ENCODE results near the gene APLN. TPM values are rescaled to one million over a fixed set of nuclear protein-coding genes. Genes with fewer than 3 reads are reported as not detected.

The APLN gene
- total RNA-seq, 3 donors from 2014 or later (not counting 1 experiment from before 2014, with no cell fraction given), result 0.07 TPM; not detected in 2

DNA sequence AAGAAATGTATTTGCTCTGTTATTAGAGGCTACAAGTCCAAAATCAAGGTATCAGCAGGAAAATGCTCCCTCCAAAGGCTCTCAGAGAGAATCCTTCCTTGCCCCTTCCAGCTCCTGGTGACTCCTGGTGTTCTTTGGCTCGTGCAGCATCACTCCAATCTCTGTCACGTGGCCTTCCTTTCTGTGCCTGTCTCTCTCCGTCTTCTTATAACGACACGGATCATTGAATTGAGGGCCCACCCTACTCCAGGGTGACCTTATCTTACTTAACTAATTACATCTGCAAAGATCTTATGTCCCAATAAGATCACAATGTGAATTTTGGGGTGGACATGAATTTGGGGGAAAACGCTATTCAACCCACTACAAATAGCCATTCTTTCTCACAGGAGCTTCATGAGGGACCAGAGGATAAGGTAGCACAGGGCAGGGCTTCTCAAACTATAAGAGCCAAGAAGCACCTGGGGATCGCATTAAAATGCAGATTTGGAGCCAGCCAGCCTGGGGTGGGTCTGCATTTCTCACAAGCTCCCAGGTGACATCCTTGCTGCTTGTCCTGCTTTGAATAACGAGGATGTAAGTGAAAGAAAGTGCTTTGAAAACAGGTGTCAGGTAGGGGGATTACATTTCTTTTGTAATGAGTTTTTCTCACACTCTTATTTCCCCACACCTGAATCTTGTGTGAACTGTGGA lies 41.9 kb upstream of the APLN start:
- TF ChIP-seq, protein P1, sequence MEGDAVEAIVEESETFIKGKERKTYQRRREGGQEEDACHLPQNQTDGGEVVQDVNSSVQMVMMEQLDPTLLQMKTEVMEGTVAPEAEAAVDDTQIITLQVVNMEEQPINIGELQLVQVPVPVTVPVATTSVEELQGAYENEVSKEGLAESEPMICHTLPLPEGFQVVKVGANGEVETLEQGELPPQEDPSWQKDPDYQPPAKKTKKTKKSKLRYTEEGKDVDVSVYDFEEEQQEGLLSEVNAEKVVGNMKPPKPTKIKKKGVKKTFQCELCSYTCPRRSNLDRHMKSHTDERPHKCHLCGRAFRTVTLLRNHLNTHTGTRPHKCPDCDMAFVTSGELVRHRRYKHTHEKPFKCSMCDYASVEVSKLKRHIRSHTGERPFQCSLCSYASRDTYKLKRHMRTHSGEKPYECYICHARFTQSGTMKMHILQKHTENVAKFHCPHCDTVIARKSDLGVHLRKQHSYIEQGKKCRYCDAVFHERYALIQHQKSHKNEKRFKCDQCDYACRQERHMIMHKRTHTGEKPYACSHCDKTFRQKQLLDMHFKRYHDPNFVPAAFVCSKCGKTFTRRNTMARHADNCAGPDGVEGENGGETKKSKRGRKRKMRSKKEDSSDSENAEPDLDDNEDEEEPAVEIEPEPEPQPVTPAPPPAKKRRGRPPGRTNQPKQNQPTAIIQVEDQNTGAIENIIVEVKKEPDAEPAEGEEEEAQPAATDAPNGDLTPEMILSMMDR (IDR thresholded peaks at IDR 0.05), result no peak
- 92% methylated on average over 5 of the region's 8 CpGs for WGBS (ENCODE audit: insufficient coverage)
- no peak overlapping the region for H3K27ac ChIP-seq (ENCODE audit: low read length)
- no peaks in the 10 kb centered on the region for H3K27me3 ChIP-seq (ENCODE audit: control insufficient read depth, insufficient read depth, low read length)
- peaks cover 0 to 12% of the 10 kb centered on the region in 2 donors for H3K27me3 Mint-ChIP-seq (ENCODE audit: low read depth in 2 of 2)
- no peaks in the 10 kb centered on the region for H3K36me3 ChIP-seq (ENCODE audit: control insufficient read depth, insufficient read depth, low read length)
- ATAC-seq, result no peak
- no peak overlapping the region for H3K4me3 Mint-ChIP-seq
- H3K4me1 Mint-ChIP-seq, result no peaks in the 10 kb centered on the region
- no peaks in the 10 kb centered on the region for H3K4me1 ChIP-seq (ENCODE audit: control insufficient read depth, insufficient read depth, low read length)
- no peak overlapping the region for H3K27ac Mint-ChIP-seq
- intact Hi-C loops (cut with micrococcal nuclease), result no loop called here
- no peaks in the 10 kb centered on the region for H3K9me3 Mint-ChIP-seq
- no peak overlapping the region for H3K4me3 ChIP-seq (ENCODE audit: low read length)
- DNase-seq, result no peak
- no peaks in the 10 kb centered on the region for H3K36me3 Mint-ChIP-seq
- H3K9me3 ChIP-seq (ENCODE audit: control insufficient read depth, insufficient read depth, low read length), result no peaks in the 10 kb centered on the region

DNA sequence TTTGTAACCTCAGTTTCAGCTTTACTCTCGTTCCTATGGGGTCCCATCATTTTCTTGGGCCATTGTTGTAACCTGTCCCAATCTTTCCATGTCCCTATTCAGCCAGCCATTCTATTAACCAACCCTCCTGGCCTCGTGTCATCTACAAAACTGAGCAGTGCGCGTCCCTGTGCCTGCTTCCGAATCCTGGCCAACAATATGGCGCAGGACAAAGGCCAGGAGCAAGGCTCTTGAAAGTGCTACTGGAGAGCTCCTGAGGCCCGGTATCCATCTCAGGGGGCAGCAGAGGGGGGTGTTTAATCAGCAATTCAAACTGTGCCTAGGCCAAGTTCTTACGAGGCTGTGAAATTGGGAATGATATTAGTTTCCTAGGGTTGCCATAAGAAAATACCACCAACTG lies 41.2 kb upstream of the APLN start:
- H3K4me1 Mint-ChIP-seq, result no peaks in the 10 kb centered on the region
- 83% methylated on average over 7 of the region's 8 CpGs for WGBS (ENCODE audit: insufficient coverage)
- no peaks in the 10 kb centered on the region for H3K9me3 Mint-ChIP-seq
- Histone ChIP-seq H3K9me3 (ENCODE audit: control insufficient read depth, insufficient read depth, low read length) (no peaks in the 10 kb centered on the region), H3K27me3 (ENCODE audit: control insufficient read depth, insufficient read depth, low read length) (no peaks in the 10 kb centered on the region), H3K4me1 (ENCODE audit: control insufficient read depth, insufficient read depth, low read length) (no peaks in the 10 kb centered on the region), H3K4me3 (ENCODE audit: low read length) (no peak overlapping the region), H3K27ac (ENCODE audit: low read length) (no peak overlapping the region), H3K36me3 (ENCODE audit: control insufficient read depth, insufficient read depth, low read length) (no peaks in the 10 kb centered on the region)
- no peak for DNase-seq
- intact Hi-C loops (cut with micrococcal nuclease), result no loop called here
- no peaks in the 10 kb centered on the region for H3K36me3 Mint-ChIP-seq
- TF ChIP-seq, protein P1 (IDR thresholded peaks at IDR 0.05), result no peak
- H3K27me3 Mint-ChIP-seq (ENCODE audit: low read depth in 2 of 2), result peaks cover 0 to 12% of the 10 kb centered on the region in 2 donors
- no peak overlapping the region for H3K4me3 Mint-ChIP-seq
- no peak overlapping the region for H3K27ac Mint-ChIP-seq
- no peak for ATAC-seq

DNA sequence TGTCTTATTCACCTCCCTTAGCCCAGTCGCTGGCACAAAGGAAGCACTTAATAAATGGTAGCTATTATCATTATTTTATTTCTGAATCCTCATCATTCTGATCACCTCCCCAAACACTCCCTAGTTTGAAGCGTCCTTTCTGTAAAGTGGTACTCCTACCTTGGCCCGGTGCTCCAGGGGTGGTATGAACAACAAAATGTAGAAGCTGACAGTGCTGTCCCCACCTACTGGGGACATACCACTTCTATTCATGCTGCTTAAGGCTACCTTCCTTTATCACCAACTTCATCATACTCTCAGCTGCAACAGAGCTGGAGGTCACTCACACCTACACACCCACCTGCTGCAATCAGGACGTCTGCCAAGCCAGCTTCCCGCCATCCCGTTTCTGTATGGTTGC lies 40.8 kb upstream of the APLN start:
- no peak overlapping the region for H3K27ac Mint-ChIP-seq
- no peaks in the 10 kb centered on the region for H3K36me3 Mint-ChIP-seq
- DNase-seq (no peak), ATAC-seq (no peak)
- Histone ChIP-seq H3K4me1 (ENCODE audit: control insufficient read depth, insufficient read depth, low read length) (no peaks in the 10 kb centered on the region), H3K9me3 (ENCODE audit: control insufficient read depth, insufficient read depth, low read length) (no peaks in the 10 kb centered on the region), H3K27ac (ENCODE audit: low read length) (no peak overlapping the region), H3K4me3 (ENCODE audit: low read length) (no peak overlapping the region), H3K27me3 (ENCODE audit: control insufficient read depth, insufficient read depth, low read length) (no peaks in the 10 kb centered on the region), H3K36me3 (ENCODE audit: control insufficient read depth, insufficient read depth, low read length) (no peaks in the 10 kb centered on the region)
- WGBS (ENCODE audit: insufficient coverage), result 84% methylated on average over 3 of the region's 6 CpGs
- H3K9me3 Mint-ChIP-seq, result no peaks in the 10 kb centered on the region
- H3K27me3 Mint-ChIP-seq (ENCODE audit: low read depth in 2 of 2), result peaks cover 0 to 12% of the 10 kb centered on the region in 2 donors
- TF ChIP-seq, protein P1 (IDR thresholded peaks at IDR 0.05), result no peak
- intact Hi-C loops (cut with micrococcal nuclease), result no loop called here
- H3K4me3 Mint-ChIP-seq, result no peak overlapping the region
- no peaks in the 10 kb centered on the region for H3K4me1 Mint-ChIP-seq

DNA sequence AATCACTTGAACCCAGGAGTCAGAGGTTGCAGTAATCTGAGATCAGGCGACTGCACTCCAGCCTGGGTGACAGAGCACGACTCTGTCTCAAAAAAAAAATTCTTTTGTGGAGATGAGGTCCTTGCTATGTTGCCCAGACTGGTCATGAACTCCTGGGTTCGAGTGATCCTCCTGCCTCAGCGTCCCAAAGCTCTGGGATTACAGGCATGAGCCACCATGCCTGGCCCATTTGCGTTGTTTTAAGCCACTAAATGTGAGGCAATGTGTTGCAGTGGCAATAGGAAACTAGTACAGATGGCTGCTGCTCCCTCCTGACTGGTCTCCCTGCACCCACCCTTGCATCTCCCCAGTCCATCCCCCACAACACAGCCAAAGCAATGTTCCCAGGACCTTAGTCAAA lies 40.0 kb upstream of the APLN start:
- Histone ChIP-seq H3K9me3 (ENCODE audit: control insufficient read depth, insufficient read depth, low read length) (no peaks in the 10 kb centered on the region), H3K36me3 (ENCODE audit: control insufficient read depth, insufficient read depth, low read length) (no peaks in the 10 kb centered on the region), H3K4me1 (ENCODE audit: control insufficient read depth, insufficient read depth, low read length) (no peaks in the 10 kb centered on the region), H3K27ac (ENCODE audit: low read length) (no peak overlapping the region), H3K27me3 (ENCODE audit: control insufficient read depth, insufficient read depth, low read length) (no peaks in the 10 kb centered on the region), H3K4me3 (ENCODE audit: low read length) (no peak overlapping the region)
- WGBS (ENCODE audit: insufficient coverage), result 95% methylated on average over 5 of the region's 5 CpGs
- no peaks in the 10 kb centered on the region for H3K9me3 Mint-ChIP-seq
- TF ChIP-seq, protein P1 (IDR thresholded peaks at IDR 0.05), result no peak
- H3K4me1 Mint-ChIP-seq, result no peaks in the 10 kb centered on the region
- no peak for DNase-seq
- intact Hi-C loops (cut with micrococcal nuclease), result no loop called here
- peaks cover 0 to 12% of the 10 kb centered on the region in 2 donors for H3K27me3 Mint-ChIP-seq (ENCODE audit: low read depth in 2 of 2)
- H3K4me3 Mint-ChIP-seq, result no peak overlapping the region
- no peaks in the 10 kb centered on the region for H3K36me3 Mint-ChIP-seq
- no peak for ATAC-seq
- no peak overlapping the region for H3K27ac Mint-ChIP-seq

Measured in natural killer cell (primary cell).